G401 (cell line): ENCODE measurements around the gene CARTPT. TPM values are rescaled to one million over a fixed set of nuclear protein-coding genes. Genes with fewer than 3 reads are reported as not detected.

Experiments
- DNase-seq: peaks from one replicate; pipeline ENCODE4 v3.0.0-alpha.2; 2015; ENCODE audit warnings: low spot score
- in situ Hi-C: cut with HindIII; loops from 2 replicates; pipeline ENCODE4 v1.10.0; 2016; ENCODE audit warnings: low sequenced_read_pairs, mixed read lengths
- total RNA-seq: library from RNA; depleted of rRNA; stranded (reverse); fragments of >200 nt; shearing (Covaris generic); gene quantifications from 2 replicates; pipeline ENCODE4 v1.2.3, GENCODE V29; 2014; rRNA removed

The CARTPT gene
- total RNA-seq: not detected in 2 replicates

GRCh38 chr5:71719063-71719964, at the start of gene CARTPT:
Gene CARTPT, plus strand, starts transcription at chr5:71719275. Its CDS starts 19 bp downstream, at chr5:71719294.
- DNase-seq: no peak
- in situ Hi-C loops: no loop called here

GRCh38 chr5:71677977-71678376, 41.1 kb upstream of the CARTPT start:
- in situ Hi-C loops: no loop called here
- DNase-seq: no peak

GRCh38 chr5:71679714-71680113, 39.4 kb upstream of the CARTPT start:
- DNase-seq: no peak
- in situ Hi-C loops: no loop called here

- DNase-seq: no peak
- in situ Hi-C loops: no loop called here
Measured at GRCh38 chr5:71680510-71680909, 38.6 kb upstream of the CARTPT start.

GRCh38 chr5:71681296-71681695, 37.8 kb upstream of the CARTPT start:
- no peak for DNase-seq
- in situ Hi-C loops: no loop called here

GRCh38 chr5:71684309-71684708, 34.8 kb upstream of the CARTPT start:
- in situ Hi-C loops: no loop called here
- DNase-seq: no peak

- in situ Hi-C loops: loop anchor here (5.0 kb wide), 2 partner anchors 33 to 73 kb away; no protein-coding TSS in a partner anchor
- no peak for DNase-seq
Measured at GRCh38 chr5:71693828-71694427, 25.1 kb upstream of the CARTPT start.

GRCh38 chr5:71695071-71695470, 24.0 kb upstream of the CARTPT start:
- in situ Hi-C loops: no loop called here
- no peak for DNase-seq

GRCh38 chr5:71695595-71695994, 23.5 kb upstream of the CARTPT start:
- DNase-seq: no peak
- in situ Hi-C loops: no loop called here

- no peak for DNase-seq
- in situ Hi-C loops: no loop called here
Measured at GRCh38 chr5:71697967-71698366, 21.1 kb upstream of the CARTPT start.

- in situ Hi-C loops: no loop called here
- no peak for DNase-seq
Measured at GRCh38 chr5:71699233-71699632, 19.8 kb upstream of the CARTPT start.

- no peak for DNase-seq
- in situ Hi-C loops: no loop called here
Measured at GRCh38 chr5:71699751-71700150, 19.3 kb upstream of the CARTPT start.

- DNase-seq: no peak
- in situ Hi-C loops: no loop called here
Measured at GRCh38 chr5:71700803-71701202, 18.3 kb upstream of the CARTPT start.

- in situ Hi-C loops: no loop called here
- no peak for DNase-seq
Measured at GRCh38 chr5:71701407-71701806, 17.7 kb upstream of the CARTPT start.

- no peak for DNase-seq
- in situ Hi-C loops: no loop called here
Measured at GRCh38 chr5:71703941-71704340, 15.1 kb upstream of the CARTPT start.

GRCh38 chr5:71705421-71705820, 13.7 kb upstream of the CARTPT start:
- no peak for DNase-seq
- in situ Hi-C loops: no loop called here

- in situ Hi-C loops: no loop called here
- no peak for DNase-seq
Measured at GRCh38 chr5:71706906-71707305, 12.2 kb upstream of the CARTPT start.

- in situ Hi-C loops: no loop called here
- no peak for DNase-seq
Measured at GRCh38 chr5:71711610-71712009, 7.5 kb upstream of the CARTPT start.

GRCh38 chr5:71714911-71715310, 4.2 kb upstream of the CARTPT start:
- DNase-seq: no peak
- in situ Hi-C loops: no loop called here

- DNase-seq: no peak
- in situ Hi-C loops: loop anchor here (5.0 kb wide), 1 partner anchor 36 kb away; no protein-coding TSS in a partner anchor
Measured at GRCh38 chr5:71727978-71728377, 8.9 kb downstream of the CARTPT start.
